Thyroid gland (tissue), 4 donors: Measurements from ENCODE around the gene ST7. TPM values are rescaled to one million over a fixed set of nuclear protein-coding genes. Genes with fewer than 3 reads are reported as not detected.
A peak's percentile ranks its signal among the peaks of the same experiment; 100 is the strongest.

ENCODE experiments used
- DNase-seq, 2 donors: peaks; one replicate each; pipeline ENCODE4 v3.0.0-alpha.2; 2019
- H3K27ac ChIP-seq, 3 donors: fragments of 200-600 bp; sonication (generic); 1 replicate in 2 of 3; 2 replicates in 1 of 3; pipeline ENCODE4 v1.5.1; 2016 to 2019; ENCODE audit warnings: mild to moderate bottlenecking in 1 of 3, moderate library complexity in 1 of 3
- H3K27me3 ChIP-seq: fragments of 200-600 bp; sonication (generic); one replicate; pipeline ENCODE4 v1.5.1; 2019
- H3K36me3 ChIP-seq, 2 donors: fragments of 200-600 bp; sonication (generic); one replicate each; pipeline ENCODE4 v1.5.1; 2016 to 2019
- H3K4me1 ChIP-seq, 2 donors: fragments of 200-600 bp; sonication (generic); one replicate each; pipeline ENCODE4 v1.5.1; 2017 to 2019
- H3K4me3 ChIP-seq, 3 donors: fragments of 200-600 bp; sonication (generic); replicated peaks in 1 of 3; 1 replicate in 2 of 3; 2 replicates in 1 of 3; pipeline ENCODE4 v1.5.1; 2016; ENCODE audit warnings: mild to moderate bottlenecking in 1 of 3
- H3K9me3 ChIP-seq: fragments of 200-600 bp; sonication (generic); one replicate; pipeline ENCODE4 v1.5.1; 2017
- CTCF ChIP-seq, 6 experiments: fragments of 200-600 bp in 3 of 6; fragments of 450-650 bp in 3 of 6; sonication (generic) in 3 of 6; IDR thresholded peaks; one replicate each; pipeline ENCODE4 v1.5.1; 2016 to 2019; ENCODE audit warnings: antibody characterized with exemption in 6 of 6, mild to moderate bottlenecking in 2 of 6, inconsistent platforms in 1 of 6, moderate library complexity in 1 of 6
- POLR2A ChIP-seq, 2 donors: fragments of 450-650 bp; IDR thresholded peaks; one replicate each; pipeline ENCODE4 v1.6.1; 2017; ENCODE audit warnings: antibody characterized with exemption in 2 of 2, mild to moderate bottlenecking in 2 of 2, moderate library complexity in 1 of 2
- WGBS, 2 donors: methylation state at CpG; one replicate each; pipeline ENCODE4 v1.1.5; 2017; 5-methylcytosine and 5-hydroxymethylcytosine counted together
- intact Hi-C: fragments of 100-400 bp; cut with DNase I; formaldehyde crosslinking; loops from one replicate; pipeline ENCODE4 v1.15.1; 2023
- total RNA-seq, 4 donors: library from RNA; depleted of rRNA; stranded (reverse); fragments of >200 nt; gene quantifications; one replicate each; pipeline ENCODE4 v1.2.3, GENCODE V29; 2016

Gene ST7
- total RNA-seq, 4 donors from 2014 or later = 62.8 to 75.1 (median 66.7) TPM

DNA sequence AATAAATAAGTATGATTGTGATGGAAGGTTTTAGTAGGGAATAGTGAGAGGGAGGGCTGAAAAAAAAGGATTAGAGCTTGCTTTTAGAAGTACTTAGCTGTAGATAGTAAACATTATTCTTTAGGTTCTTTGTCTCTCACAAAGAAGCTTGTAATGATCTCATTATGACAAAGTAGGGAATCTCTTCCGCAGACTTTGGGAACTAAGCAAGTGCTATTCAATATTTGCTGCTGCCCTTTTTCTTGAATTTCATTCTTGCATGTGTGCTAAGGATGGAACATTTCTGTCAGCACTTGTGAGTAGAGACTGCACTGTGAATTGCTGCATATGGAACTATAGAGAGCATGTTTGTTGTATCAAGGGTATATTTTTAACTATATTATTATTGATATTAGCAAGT, 173.4 kb downstream of the ST7 start:
- Histone ChIP-seq H3K27me3 (no peaks in the 10 kb centered on the region), H3K4me1 (peaks cover 9 to 10% of the 10 kb centered on the region in 2 donors), H3K36me3 (no peaks in the 10 kb centered on the region), H3K4me3 (no peak overlapping the region), H3K27ac (no peak overlapping the region), H3K9me3 (no peaks in the 10 kb centered on the region)
- DNase-seq = no peak
- no peak for TF ChIP-seq POLR2A (IDR thresholded peaks at IDR 0.05)
- no peak for TF ChIP-seq CTCF (IDR thresholded peaks at IDR 0.05)
- 94 to 97% methylated on average over 1 of the region's 1 CpG for WGBS, 2 donors
- intact Hi-C loops = no loop called here

- Histone ChIP-seq H3K4me1 (peaks cover 9 to 10% of the 10 kb centered on the region in 2 donors), H3K9me3 (no peaks in the 10 kb centered on the region), H3K27ac (no peak overlapping the region), H3K36me3 (no peaks in the 10 kb centered on the region), H3K27me3 (no peaks in the 10 kb centered on the region), H3K4me3 (no peak overlapping the region)
- intact Hi-C loops = no loop called here
- TF ChIP-seq POLR2A (IDR thresholded peaks at IDR 0.05) = no peak
- peak; percentile 45 to 75 (median 66) for TF ChIP-seq CTCF (IDR thresholded peaks at IDR 0.05)
- peak; percentile 48 to 61 for DNase-seq
- 12 to 28% methylated on average over 2 of the region's 2 CpGs for WGBS, 2 donors
These were observed 174.4 kb downstream of the ST7 start for GRCh38 chr7:117127585-117128168.

DNA sequence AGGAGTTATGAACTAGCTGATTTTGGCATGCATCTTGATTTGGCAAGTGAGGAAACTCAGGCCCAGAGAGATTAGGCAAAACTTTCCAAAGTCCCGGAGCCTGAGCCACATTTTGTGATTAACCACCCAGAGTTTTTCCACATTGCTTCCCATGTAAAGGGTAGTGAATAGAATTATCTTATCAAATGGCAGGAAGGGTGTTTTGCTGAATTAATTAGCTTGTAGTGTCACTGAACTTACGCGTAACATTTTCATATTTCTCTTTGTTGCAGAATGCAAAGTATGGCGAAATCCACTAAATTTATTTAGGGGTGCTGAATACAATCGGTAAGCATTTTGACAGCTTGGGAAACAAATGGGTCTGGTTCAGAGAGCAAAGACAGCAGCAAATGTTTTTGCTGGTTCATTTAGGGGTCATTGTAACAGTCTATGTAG, 176.2 kb downstream of the ST7 start:
- no peak for TF ChIP-seq POLR2A (IDR thresholded peaks at IDR 0.05)
- no peak for TF ChIP-seq CTCF (IDR thresholded peaks at IDR 0.05)
- H3K9me3 ChIP-seq = no peaks in the 10 kb centered on the region
- no peak overlapping the region for H3K4me3 ChIP-seq
- intact Hi-C loops = no loop called here
- no peak overlapping the region for H3K27ac ChIP-seq
- 79 to 82% methylated on average over 5 of the region's 5 CpGs for WGBS, 2 donors
- no peak for DNase-seq
- no peaks in the 10 kb centered on the region for H3K27me3 ChIP-seq
- H3K4me1 ChIP-seq = peaks cover 6 to 9% of the 10 kb centered on the region in 2 donors
- no peaks in the 10 kb centered on the region for H3K36me3 ChIP-seq

DNA sequence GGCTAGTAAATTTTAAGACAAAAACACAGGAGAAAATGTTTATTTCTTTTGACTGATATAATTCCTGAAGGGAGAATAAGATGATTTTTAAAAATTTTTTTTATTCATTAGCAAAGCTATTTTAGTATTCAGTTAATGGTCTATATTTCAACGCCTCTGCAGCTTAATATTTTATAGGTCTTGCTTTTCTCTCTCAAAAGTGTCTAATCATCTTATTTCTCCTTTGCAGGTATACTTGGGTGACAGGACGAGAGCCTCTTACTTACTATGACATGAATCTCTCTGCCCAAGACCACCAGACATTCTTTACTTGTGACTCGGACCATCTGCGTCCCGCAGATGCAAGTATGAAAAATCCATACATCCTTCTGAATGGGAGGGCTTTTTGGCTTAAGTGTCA, 177.0 kb downstream of the ST7 start:
- H3K9me3 ChIP-seq = no peaks in the 10 kb centered on the region
- peaks cover 0 to 10% of the 10 kb centered on the region in 2 donors for H3K4me1 ChIP-seq
- WGBS, 2 donors = 98% methylated on average over 5 of the region's 5 CpGs
- H3K4me3 ChIP-seq = no peak overlapping the region
- no peaks in the 10 kb centered on the region for H3K27me3 ChIP-seq
- H3K27ac ChIP-seq = no peak overlapping the region
- H3K36me3 ChIP-seq = no peaks in the 10 kb centered on the region
- DNase-seq = no peak
- TF ChIP-seq POLR2A (IDR thresholded peaks at IDR 0.05) (no peak), CTCF (IDR thresholded peaks at IDR 0.05) (no peak)
- intact Hi-C loops = no loop called here

DNA sequence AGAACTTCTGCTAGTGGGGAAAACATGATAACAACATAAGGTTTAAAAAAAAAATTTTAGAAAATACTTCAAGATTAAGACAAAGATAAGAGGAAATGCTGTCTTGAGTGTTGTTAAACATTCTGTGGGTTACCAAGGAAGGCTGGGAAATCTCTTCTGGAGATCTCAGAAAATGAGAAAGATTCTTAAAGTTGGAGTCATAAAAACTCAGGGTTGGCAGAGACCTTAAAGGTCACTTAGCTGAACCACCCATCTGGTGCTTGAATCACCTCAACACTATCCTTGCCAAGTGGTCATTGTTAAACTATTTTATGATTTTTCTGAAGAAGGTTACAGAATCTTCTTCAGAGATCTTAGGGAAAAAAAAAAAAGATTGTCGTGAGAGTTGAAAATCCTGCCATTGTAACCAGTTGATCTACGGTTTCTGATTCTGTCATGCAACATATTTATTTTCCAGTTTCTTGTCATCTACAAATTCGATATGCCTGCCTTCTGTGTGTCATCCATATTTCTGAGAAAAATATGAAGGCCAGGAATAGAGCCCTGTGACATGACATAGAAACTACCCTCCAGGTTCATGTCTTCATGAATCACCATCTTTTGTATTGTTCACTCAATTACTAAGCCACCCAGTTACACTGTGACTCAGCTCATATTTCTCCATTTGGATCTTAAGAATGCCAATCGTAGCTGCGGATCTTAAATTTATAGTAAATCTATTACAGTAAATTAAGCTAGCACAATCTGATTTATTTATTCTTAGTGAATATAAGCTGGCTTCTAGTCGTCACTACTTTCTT, 179.2 kb downstream of the ST7 start:
- intact Hi-C loops = no loop called here

More for the DNA sequence above, 179.2 kb downstream of the ST7 start:
- Histone ChIP-seq H3K4me1 (peaks cover 0 to 5% of the 10 kb centered on the region in 2 donors), H3K4me3 (no peak overlapping the region), H3K36me3 (no peaks in the 10 kb centered on the region), H3K27ac (no peak overlapping the region), H3K27me3 (no peaks in the 10 kb centered on the region), H3K9me3 (no peaks in the 10 kb centered on the region)
- no peak for DNase-seq
- 90 to 95% methylated on average over 6 of the region's 6 CpGs for WGBS, 2 donors
- no peak for TF ChIP-seq POLR2A (IDR thresholded peaks at IDR 0.05)
